DOHH2 (cell line): ENCODE results near the gene DLEC1.

Source experiments
- H3F3A ChIP-seq: fragments of 200-600 bp; sonication (generic), shearing (Covaris generic); 2 replicates; pipeline ENCODE4 v1.6.0; 2016; ENCODE audit warnings: antibody characterized with exemption, mild to moderate bottlenecking; ENCODE audit not compliant: control insufficient read depth, insufficient read depth
- H3K27ac ChIP-seq: fragments of 200-600 bp; sonication (generic); 2 replicates; pipeline ENCODE4 v1.5.1; 2014; ENCODE audit warnings: low read depth, mild to moderate bottlenecking, low read length, moderate library complexity
- H3K27me3 ChIP-seq: fragments of 200-600 bp; sonication (generic); 2 replicates; pipeline ENCODE4 v1.6.1; 2014; ENCODE audit warnings: mild to moderate bottlenecking, low read length, mixed read lengths; ENCODE audit not compliant: control insufficient read depth
- H3K36me3 ChIP-seq: fragments of 200-600 bp; sonication (generic); 2 replicates; pipeline ENCODE4 v1.6.1; 2014; ENCODE audit warnings: mild to moderate bottlenecking, low read length, moderate library complexity, mixed read lengths; ENCODE audit not compliant: control insufficient read depth
- H3K4me1 ChIP-seq: fragments of 200-600 bp; sonication (generic); 2 replicates; pipeline ENCODE4 v1.6.1; 2014; ENCODE audit warnings: mild to moderate bottlenecking, low read length, mixed read lengths; ENCODE audit not compliant: control insufficient read depth
- H3K4me2 ChIP-seq: fragments of 200-600 bp; sonication (generic); 2 replicates; pipeline ENCODE4 v1.6.0; 2014; ENCODE audit warnings: mild to moderate bottlenecking, low read length, moderate library complexity
- H3K4me3 ChIP-seq: fragments of 200-600 bp; sonication (generic); 2 replicates; pipeline ENCODE4 v1.5.1; 2014; ENCODE audit warnings: mild to moderate bottlenecking, low read length, mixed read lengths
- H3K79me2 ChIP-seq: fragments of 200-600 bp; sonication (generic); 2 replicates; pipeline ENCODE4 v1.6.1; 2014; ENCODE audit warnings: mild to moderate bottlenecking, low read length, mixed read lengths; ENCODE audit not compliant: control insufficient read depth
- H3K9me2 ChIP-seq: fragments of 200-600 bp; sonication (generic); replicated peaks from 2 replicates; pipeline ENCODE4 v1.6.1; 2014; ENCODE audit warnings: mild to moderate bottlenecking, low read length, mixed read lengths; ENCODE audit not compliant: control insufficient read depth
- H3K9me3 ChIP-seq: fragments of 200-600 bp; sonication (generic); 2 replicates; pipeline ENCODE4 v1.6.1; 2014; ENCODE audit warnings: antibody characterized with exemption, low read length, mixed read lengths; ENCODE audit not compliant: control insufficient read depth, insufficient read depth
- H4K20me1 ChIP-seq: fragments of 200-600 bp; sonication (generic); 2 replicates; pipeline ENCODE4 v1.6.0; 2014; ENCODE audit warnings: low read depth, mild to moderate bottlenecking, antibody characterized with exemption, low read length, moderate library complexity; ENCODE audit not compliant: control insufficient read depth, insufficient read depth
- EZH2phosphoT487 ChIP-seq: fragments of 200-600 bp; sonication (generic); IDR thresholded peaks from 2 replicates; pipeline ENCODE4 v1.6.1; 2017; ENCODE audit warnings: borderline replicate concordance, mild to moderate bottlenecking, antibody characterized with exemption, low read length, moderate library complexity, mixed read lengths
- TF ChIP-seq, protein P1 (sequence below): fragments of 200-600 bp; sonication (generic); IDR thresholded peaks from one replicate; pipeline ENCODE4 v1.5.1; 2014; ENCODE audit warnings: antibody characterized with exemption, mild to moderate bottlenecking, low read depth, low read length; ENCODE audit not compliant: poor library complexity, severe bottlenecking

DLEC1 gene

DNA sequence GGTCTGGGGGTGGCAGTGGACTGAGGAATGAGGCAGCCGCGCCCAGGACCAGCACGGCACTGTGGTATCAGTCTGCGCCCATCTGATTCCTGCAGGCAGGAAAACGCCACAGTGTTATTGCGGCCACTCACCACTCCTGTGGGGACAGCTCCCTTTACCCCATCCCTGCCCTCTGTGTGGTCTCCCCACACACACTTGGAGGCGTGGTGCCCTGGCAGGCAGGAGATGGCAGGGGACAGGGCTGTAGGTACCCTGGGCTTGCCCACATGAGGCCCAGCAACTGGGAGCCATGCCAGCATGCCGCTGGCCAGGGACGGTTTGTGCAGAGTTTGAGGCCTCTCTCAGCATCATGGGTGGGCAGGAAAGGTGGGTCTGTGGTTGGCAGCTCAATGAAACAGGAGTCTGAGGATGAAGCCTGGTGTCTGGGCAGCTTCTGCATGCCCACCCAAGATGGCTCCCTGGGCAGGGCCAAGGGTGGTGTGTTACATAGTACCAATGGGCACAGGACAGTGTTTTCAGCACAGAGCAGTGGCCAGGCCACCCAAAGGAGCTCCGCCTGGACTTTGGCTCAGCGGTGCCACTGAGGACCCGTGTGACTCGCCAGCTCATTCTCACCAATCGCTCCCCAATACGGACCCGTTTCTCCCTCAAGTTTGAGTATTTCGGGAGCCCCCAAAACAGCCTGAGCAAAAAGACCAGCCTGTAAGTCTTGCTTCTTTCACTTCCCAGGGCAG lies 70.7 kb downstream of the DLEC1 start:
- H3K4me1 ChIP-seq = no peaks in the 10 kb centered on the region
- H3F3A ChIP-seq = no peaks in the 10 kb centered on the region
- H3K9me2 ChIP-seq = no peaks in the 10 kb centered on the region
- no peak overlapping the region for H3K4me2 ChIP-seq
- peaks cover under 1% of the 10 kb centered on the region; the same call in 1 of the 2 replicates for H3K27me3 ChIP-seq
- H3K27ac ChIP-seq = no peak overlapping the region
- no peak overlapping the region for H3K4me3 ChIP-seq
- H3K9me3 ChIP-seq = no peaks in the 10 kb centered on the region
- no peaks in the 10 kb centered on the region for H3K36me3 ChIP-seq
- H3K79me2 ChIP-seq = no peaks in the 10 kb centered on the region
- no peak for TF ChIP-seq EZH2phosphoT487
- TF ChIP-seq, protein P1, sequence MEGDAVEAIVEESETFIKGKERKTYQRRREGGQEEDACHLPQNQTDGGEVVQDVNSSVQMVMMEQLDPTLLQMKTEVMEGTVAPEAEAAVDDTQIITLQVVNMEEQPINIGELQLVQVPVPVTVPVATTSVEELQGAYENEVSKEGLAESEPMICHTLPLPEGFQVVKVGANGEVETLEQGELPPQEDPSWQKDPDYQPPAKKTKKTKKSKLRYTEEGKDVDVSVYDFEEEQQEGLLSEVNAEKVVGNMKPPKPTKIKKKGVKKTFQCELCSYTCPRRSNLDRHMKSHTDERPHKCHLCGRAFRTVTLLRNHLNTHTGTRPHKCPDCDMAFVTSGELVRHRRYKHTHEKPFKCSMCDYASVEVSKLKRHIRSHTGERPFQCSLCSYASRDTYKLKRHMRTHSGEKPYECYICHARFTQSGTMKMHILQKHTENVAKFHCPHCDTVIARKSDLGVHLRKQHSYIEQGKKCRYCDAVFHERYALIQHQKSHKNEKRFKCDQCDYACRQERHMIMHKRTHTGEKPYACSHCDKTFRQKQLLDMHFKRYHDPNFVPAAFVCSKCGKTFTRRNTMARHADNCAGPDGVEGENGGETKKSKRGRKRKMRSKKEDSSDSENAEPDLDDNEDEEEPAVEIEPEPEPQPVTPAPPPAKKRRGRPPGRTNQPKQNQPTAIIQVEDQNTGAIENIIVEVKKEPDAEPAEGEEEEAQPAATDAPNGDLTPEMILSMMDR = no peak
- no peaks in the 10 kb centered on the region for H4K20me1 ChIP-seq

GRCh38 chr3:38110314-38111050 lies 71.5 kb downstream of the DLEC1 start:
- H3K27ac ChIP-seq = no peak overlapping the region
- TF ChIP-seq, protein P1 = no peak
- no peak for TF ChIP-seq EZH2phosphoT487
- no peaks in the 10 kb centered on the region for H3K9me2 ChIP-seq
- no peaks in the 10 kb centered on the region for H3K36me3 ChIP-seq
- no peaks in the 10 kb centered on the region for H3K79me2 ChIP-seq
- no peak overlapping the region for H3K4me3 ChIP-seq
- H3K27me3 ChIP-seq = peaks cover 8% of the 10 kb centered on the region; the same call in 1 of the 2 replicates
- no peaks in the 10 kb centered on the region for H3K9me3 ChIP-seq
- no peaks in the 10 kb centered on the region for H4K20me1 ChIP-seq
- no peaks in the 10 kb centered on the region for H3F3A ChIP-seq
- no peaks in the 10 kb centered on the region for H3K4me1 ChIP-seq
- H3K4me2 ChIP-seq = no peak overlapping the region

DNA sequence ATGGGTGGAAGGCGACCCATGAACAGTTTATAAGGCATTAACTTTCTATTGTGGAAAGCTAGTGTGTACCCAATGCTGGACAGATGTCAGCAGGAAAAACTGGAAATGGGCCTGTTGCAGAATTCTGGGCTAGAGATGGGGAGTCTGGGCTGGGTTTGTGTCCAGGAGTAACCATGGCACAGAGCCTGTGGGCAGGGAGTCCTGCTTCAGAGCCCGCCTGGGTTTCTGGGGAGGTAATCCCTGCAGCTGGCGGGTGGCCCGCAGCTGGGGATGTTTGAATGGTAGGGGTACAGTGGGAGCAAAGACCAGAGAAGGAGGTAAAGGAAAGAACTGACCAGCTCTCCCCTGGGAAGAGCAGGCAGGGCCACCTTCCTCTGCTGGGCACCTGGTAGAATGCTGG lies 72.2 kb downstream of the DLEC1 start:
- Histone ChIP-seq H3K27ac (no peak overlapping the region), H3K4me2 (no peak overlapping the region), H3K9me3 (no peaks in the 10 kb centered on the region), H3K4me3 (no peak overlapping the region), H3K27me3 (peaks cover 8% of the 10 kb centered on the region; the same call in 1 of the 2 replicates), H3K36me3 (no peaks in the 10 kb centered on the region), H3K9me2 (no peaks in the 10 kb centered on the region), H3K79me2 (no peaks in the 10 kb centered on the region), H4K20me1 (no peaks in the 10 kb centered on the region), H3K4me1 (no peaks in the 10 kb centered on the region), H3F3A (no peaks in the 10 kb centered on the region)
- no peak for TF ChIP-seq EZH2phosphoT487
